GM12874 (cell line): ENCODE data around the gene SLC35E3.

Source experiments
- TF ChIP-seq, protein P1 (sequence below): IDR thresholded peaks from 2 replicates; pipeline ENCODE4 v1.5.1; 2011; ENCODE audit warnings: low read depth, mild to moderate bottlenecking, control low read depth, low read length, moderate library complexity; ENCODE audit not compliant: insufficient read depth

Gene SLC35E3

DNA sequence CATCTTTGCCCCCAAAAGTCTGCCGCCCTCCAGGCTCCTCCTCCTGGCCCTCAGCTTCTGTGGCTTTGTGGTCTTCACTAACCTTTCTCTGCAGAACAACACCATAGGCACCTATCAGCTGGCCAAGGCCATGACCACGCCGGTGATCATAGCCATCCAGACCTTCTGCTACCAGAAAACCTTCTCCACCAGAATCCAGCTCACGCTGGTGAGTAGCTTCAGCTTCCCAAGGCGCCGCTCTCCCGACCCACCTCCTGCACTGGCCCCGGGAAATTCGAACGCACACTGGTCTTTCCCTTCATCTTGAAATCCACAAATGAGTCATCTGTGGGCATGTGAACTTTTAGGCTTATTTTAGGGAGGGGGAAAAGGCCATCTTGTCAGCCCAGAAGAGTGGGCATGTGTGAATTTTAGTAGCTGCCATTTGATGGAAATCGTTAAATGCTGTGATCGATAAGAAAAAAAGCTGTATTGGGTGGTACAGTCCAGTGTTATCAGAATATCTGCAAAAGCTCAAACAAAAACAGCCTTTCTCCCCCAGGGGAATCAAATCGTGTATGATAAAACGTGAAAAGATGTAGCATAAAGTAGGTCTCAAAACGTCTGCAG, 700 bp downstream of the SLC35E3 start:
- TF ChIP-seq, protein P1, sequence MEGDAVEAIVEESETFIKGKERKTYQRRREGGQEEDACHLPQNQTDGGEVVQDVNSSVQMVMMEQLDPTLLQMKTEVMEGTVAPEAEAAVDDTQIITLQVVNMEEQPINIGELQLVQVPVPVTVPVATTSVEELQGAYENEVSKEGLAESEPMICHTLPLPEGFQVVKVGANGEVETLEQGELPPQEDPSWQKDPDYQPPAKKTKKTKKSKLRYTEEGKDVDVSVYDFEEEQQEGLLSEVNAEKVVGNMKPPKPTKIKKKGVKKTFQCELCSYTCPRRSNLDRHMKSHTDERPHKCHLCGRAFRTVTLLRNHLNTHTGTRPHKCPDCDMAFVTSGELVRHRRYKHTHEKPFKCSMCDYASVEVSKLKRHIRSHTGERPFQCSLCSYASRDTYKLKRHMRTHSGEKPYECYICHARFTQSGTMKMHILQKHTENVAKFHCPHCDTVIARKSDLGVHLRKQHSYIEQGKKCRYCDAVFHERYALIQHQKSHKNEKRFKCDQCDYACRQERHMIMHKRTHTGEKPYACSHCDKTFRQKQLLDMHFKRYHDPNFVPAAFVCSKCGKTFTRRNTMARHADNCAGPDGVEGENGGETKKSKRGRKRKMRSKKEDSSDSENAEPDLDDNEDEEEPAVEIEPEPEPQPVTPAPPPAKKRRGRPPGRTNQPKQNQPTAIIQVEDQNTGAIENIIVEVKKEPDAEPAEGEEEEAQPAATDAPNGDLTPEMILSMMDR, result no peak

GRCh38 chr12:68749443-68749842, 3.5 kb downstream of the SLC35E3 start:
- TF ChIP-seq, protein P1, result no peak

- TF ChIP-seq, protein P1, result no peak
Measured at GRCh38 chr12:68749861-68750260, 3.9 kb downstream of the SLC35E3 start.

GRCh38 chr12:68750506-68750905, 4.5 kb downstream of the SLC35E3 start:
- TF ChIP-seq, protein P1, result no peak

- TF ChIP-seq, protein P1, result no peak
Measured at GRCh38 chr12:68755536-68756243, 9.7 kb downstream of the SLC35E3 start.

GRCh38 chr12:68759852-68760251, 13.9 kb downstream of the SLC35E3 start:
- TF ChIP-seq, protein P1, result no peak

DNA sequence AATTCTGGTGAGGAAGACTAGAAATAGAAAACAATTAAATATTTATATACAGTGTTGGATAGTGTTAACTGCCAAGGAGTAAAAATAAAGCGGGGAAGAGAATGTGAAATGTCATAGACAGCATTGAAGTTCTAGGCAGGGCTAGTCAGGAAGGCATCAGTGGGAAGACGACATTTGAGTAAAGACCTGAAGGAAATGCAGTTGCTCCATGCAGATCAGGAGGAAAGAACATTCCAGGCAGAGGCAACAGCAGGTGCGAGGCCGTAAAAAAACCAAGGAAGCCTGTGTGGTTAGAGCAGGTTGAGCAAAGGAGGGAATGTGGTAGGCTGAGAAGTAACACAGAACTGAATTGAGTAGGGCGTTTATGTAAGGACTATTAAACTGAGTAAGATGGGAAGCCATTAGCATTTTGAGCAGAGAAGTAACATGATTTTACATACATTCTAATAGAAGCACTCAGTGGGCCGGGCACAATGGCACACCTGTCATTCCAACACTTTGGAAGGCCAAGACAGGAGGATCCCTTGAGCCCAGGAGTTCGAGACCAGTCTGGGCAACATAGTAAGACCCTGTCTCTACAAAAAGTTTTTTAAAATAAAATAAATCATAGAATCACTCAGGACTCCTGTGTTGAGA, 14.9 kb downstream of the SLC35E3 start:
- TF ChIP-seq, protein P1, result no peak
